ENCODE results near the gene IDH3G.

DNA sequence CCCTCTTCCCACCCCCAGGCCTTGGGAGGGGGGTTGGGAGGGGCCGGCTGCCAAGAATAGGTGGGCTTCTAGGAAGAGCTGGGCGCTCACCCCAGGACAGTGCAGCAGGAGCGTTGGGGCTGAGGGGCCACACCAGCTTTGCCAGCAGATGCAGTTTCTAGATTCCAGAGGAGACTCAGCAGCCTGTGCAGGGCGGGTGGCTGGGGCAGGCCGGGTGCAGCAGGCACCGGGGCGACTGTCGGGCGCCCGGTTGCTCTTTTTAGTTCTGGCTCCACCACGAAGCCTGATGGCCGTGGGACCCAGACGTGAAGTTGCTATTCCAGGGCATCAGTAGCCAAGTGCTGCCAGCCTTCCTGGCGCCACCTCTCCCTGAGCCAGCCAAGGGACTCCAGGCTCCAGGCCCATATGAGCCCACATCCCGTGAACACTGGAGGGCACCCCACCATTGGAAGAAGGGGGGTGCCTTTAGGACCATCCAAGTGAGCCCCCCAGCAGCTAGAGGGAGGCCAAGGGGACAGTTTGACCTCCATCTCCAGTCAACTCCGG is 6.1 kb upstream of the IDH3G start:
- TF ChIP-seq EZH2 (IDR thresholded peaks at IDR 0.05) (no peak), FOXP2 (optimal IDR thresholded peaks at IDR 0.05; ENCODE audit: control extremely low read depth, extremely low read length, insufficient read depth) (no peak)
